Measurements from ENCODE around the gene RELN.
A peak's percentile ranks its signal among the peaks of the same experiment; 100 is the strongest.

The RELN gene

DNA sequence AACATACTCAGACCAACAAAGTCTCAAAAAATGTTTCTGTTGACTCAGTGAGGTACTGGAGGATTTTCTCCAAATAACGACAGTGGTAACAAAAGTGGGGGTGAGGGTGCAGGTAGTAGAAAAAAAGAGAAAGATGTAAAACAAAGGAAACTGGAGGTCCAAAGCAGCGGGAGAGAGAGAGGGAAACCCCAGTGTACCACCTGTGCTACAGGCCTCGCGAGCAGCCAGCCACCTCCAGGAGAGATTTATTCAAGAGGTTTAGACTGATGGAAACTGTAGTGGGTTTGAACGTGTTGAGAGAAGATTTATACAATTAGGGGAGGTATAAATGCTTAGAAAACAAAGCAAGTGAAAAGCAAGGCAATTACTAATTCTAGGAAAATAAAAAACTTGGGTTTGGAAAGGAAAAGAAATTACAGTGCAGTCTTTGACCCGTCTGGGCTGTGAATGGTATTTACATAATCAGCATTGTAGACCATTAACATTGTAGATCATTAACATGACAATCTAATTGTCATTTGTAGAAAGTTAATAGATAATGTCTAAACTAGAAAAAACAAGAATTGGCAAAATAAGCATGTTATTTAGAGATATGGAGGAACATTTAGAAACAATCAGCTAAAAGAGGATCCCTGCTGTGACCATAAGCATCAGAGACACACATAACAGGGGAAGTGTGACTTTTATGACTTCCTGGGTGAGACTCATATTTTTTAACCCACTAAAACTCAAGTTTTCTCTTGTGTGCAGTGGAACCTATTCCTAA lies 180.0 kb downstream of the RELN start:
- no peak for TF ChIP-seq MAX (IDR thresholded peaks at IDR 0.05; ENCODE audit: low read depth, low read length)
- no peak for TF ChIP-seq POLR2A (IDR thresholded peaks at IDR 0.05; ENCODE audit: extremely low read depth, insufficient read length)
- TF ChIP-seq CTCF (IDR thresholded peaks at IDR 0.05; ENCODE audit: low read depth, low read length), result no peak
- TF ChIP-seq MYC (IDR thresholded peaks at IDR 0.05; ENCODE audit: low read depth, low read length), result no peak
- peak; percentile 67 for DNase-seq (ENCODE audit: low read depth)
- H3K4me3 ChIP-seq (ENCODE audit: low read depth, low read length), result no peak overlapping the region

DNA sequence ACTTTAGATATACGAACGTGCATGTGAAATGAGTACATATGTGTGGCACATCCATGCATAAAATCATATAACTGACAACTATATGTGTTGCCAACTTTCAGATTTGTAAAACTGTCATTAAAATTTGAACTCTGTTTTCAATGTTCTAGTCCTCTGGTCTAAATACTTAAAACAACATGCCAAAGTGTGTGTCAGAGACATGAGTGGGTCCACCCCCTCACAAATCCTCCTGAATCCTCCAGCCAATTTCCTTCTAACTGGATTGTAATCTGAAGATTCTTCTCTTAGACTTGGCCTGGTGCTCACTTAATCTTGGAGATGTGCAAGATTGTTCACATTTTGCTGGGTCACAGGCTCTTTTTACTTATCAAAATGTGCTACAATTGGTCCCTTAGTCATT lies 184.1 kb downstream of the RELN start:
- no peak overlapping the region for H3K4me3 ChIP-seq (ENCODE audit: low read depth, low read length)
- TF ChIP-seq POLR2A (IDR thresholded peaks at IDR 0.05; ENCODE audit: extremely low read depth, insufficient read length) (no peak), CTCF (IDR thresholded peaks at IDR 0.05; ENCODE audit: low read depth, low read length) (no peak), MAX (IDR thresholded peaks at IDR 0.05; ENCODE audit: low read depth, low read length) (no peak), MYC (IDR thresholded peaks at IDR 0.05; ENCODE audit: low read depth, low read length) (no peak)
- DNase-seq (ENCODE audit: low read depth), result no peak

- no peak overlapping the region for H3K4me3 ChIP-seq (ENCODE audit: low read depth, low read length)
Measured at GRCh38 chr7:103803631-103804030, 185.8 kb downstream of the RELN start.

GRCh38 chr7:103799298-103799697 lies 190.2 kb downstream of the RELN start:
- no peak for DNase-seq (ENCODE audit: low read depth)
- no peak overlapping the region for H3K4me3 ChIP-seq (ENCODE audit: low read depth, low read length)
- TF ChIP-seq CTCF (IDR thresholded peaks at IDR 0.05; ENCODE audit: low read depth, low read length), result no peak
- no peak for TF ChIP-seq MAX (IDR thresholded peaks at IDR 0.05; ENCODE audit: low read depth, low read length)
- no peak for TF ChIP-seq POLR2A (IDR thresholded peaks at IDR 0.05; ENCODE audit: extremely low read depth, insufficient read length)
- TF ChIP-seq MYC (IDR thresholded peaks at IDR 0.05; ENCODE audit: low read depth, low read length), result no peak

More at GRCh38 chr7:103803631-103804030, 185.8 kb downstream of the RELN start:
- DNase-seq (ENCODE audit: low read depth), result no peak
- TF ChIP-seq MYC (IDR thresholded peaks at IDR 0.05; ENCODE audit: low read depth, low read length) (no peak), POLR2A (IDR thresholded peaks at IDR 0.05; ENCODE audit: extremely low read depth, insufficient read length) (no peak), MAX (IDR thresholded peaks at IDR 0.05; ENCODE audit: low read depth, low read length) (no peak), CTCF (IDR thresholded peaks at IDR 0.05; ENCODE audit: low read depth, low read length) (no peak)

DNA sequence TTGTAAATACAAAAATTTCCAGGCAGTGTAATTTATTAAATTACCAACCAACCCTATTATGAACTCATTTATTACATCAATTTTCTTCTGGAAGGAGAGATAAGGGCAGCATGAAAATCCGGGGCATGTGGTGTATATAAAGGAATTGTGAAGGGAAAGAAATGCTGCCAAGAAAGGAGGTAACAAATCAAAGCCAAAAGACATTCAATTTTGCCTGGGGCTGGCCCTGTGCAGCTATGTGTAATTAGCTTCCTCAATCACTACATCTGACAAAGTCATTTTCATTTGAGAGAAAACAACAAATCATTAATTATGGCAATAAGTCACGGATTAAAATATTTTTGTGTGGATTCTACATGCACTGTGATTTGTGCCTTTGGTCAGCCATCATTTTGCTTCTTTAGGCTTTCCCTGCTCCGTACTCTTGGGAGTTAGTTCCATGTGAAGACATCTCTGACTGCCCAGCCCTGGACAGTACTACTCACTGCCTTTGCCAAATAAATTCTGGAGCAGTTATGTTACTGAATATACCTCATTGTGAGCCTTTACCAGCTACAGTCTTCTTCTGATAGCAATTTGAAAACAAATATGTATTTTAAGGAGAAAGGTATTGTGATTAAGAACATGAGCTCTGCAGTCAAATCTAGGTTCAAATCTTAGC lies 191.7 kb downstream of the RELN start:
- no peak for TF ChIP-seq MAX (IDR thresholded peaks at IDR 0.05; ENCODE audit: low read depth, low read length)
- no peak for TF ChIP-seq MYC (IDR thresholded peaks at IDR 0.05; ENCODE audit: low read depth, low read length)
- TF ChIP-seq POLR2A (IDR thresholded peaks at IDR 0.05; ENCODE audit: extremely low read depth, insufficient read length), result no peak
- no peak for TF ChIP-seq CTCF (IDR thresholded peaks at IDR 0.05; ENCODE audit: low read depth, low read length)
- H3K4me3 ChIP-seq (ENCODE audit: low read depth, low read length), result no peak overlapping the region
- no peak for DNase-seq (ENCODE audit: low read depth)
